CD4-positive, alpha-beta memory T cell (primary cell): ENCODE results near the gene MT2A. TPM values are rescaled to one million over a fixed set of nuclear protein-coding genes. Genes with fewer than 3 reads are reported as not detected.

Experiments
- CTCF ChIA-PET: fragments of 350-600 bp; sonication (Branson Sonifier 250); formaldehyde crosslinking; loops from one replicate; lab custom pipeline; 2021; ENCODE audit warnings: inconsistent platforms; ENCODE audit not compliant: partially characterized antibody; lab: Charles Lee
- POLR2A ChIA-PET: fragments of 350-600 bp; sonication (Branson Sonifier 250); formaldehyde crosslinking; loops from one replicate; lab custom pipeline; 2021; ENCODE audit not compliant: partially characterized antibody; lab: Charles Lee
- DNase-seq, 5 donors: peaks; one replicate each; pipeline versions ENCODE4 v3.0.0 to v3.0.0-alpha.2; 2020 to 2022; ENCODE audit warnings: mixed read lengths in 1 of 5
- H3K27ac ChIP-seq: one replicate; pipeline ENCODE4 v1.7.0; 2013; ENCODE audit warnings: low read depth, low read length
- H3K27me3 ChIP-seq: 2 replicates; pipeline ENCODE4 v1.7.0; 2013; ENCODE audit warnings: mild to moderate bottlenecking, low read length, moderate library complexity; ENCODE audit not compliant: insufficient read depth
- H3K36me3 ChIP-seq: 2 replicates; pipeline ENCODE4 v1.7.0; 2013; ENCODE audit warnings: mild to moderate bottlenecking, low read length, moderate library complexity; ENCODE audit not compliant: insufficient read depth
- H3K4me1 ChIP-seq: 2 replicates; pipeline ENCODE4 v1.7.0; 2013; ENCODE audit warnings: mild to moderate bottlenecking, low read length, moderate library complexity; ENCODE audit not compliant: insufficient read depth
- H3K4me3 ChIP-seq, 2 donors: one replicate each; pipeline ENCODE4 v1.7.0; 2013; ENCODE audit warnings: low read length in 2 of 2, mild to moderate bottlenecking in 1 of 2
- H3K9me3 ChIP-seq, 2 donors: one replicate each; pipeline ENCODE4 v1.7.0; 2013; ENCODE audit warnings: low read length in 2 of 2, control low read depth in 1 of 2; ENCODE audit not compliant: control insufficient read depth in 1 of 2
- H3K27ac Mint-ChIP-seq, 7 donors: one replicate each; pipeline ENCODE4 v1.8.0; 2020 to 2021; ENCODE audit warnings: mixed read lengths in 7 of 7, mild to moderate bottlenecking in 6 of 7, inconsistent platforms in 3 of 7, moderate library complexity in 3 of 7
- H3K27me3 Mint-ChIP-seq, 2 donors: one replicate each; pipeline ENCODE4 v1.8.0; 2020 to 2021; ENCODE audit warnings: mixed read lengths in 2 of 2
- H3K36me3 Mint-ChIP-seq, 2 donors: one replicate each; pipeline ENCODE4 v1.8.0; 2020 to 2021; ENCODE audit warnings: mixed read lengths in 2 of 2, inconsistent platforms in 1 of 2, mild to moderate bottlenecking in 1 of 2
- H3K4me1 Mint-ChIP-seq, 4 donors: one replicate each; pipeline ENCODE4 v1.8.0; 2020 to 2021; ENCODE audit warnings: mixed read lengths in 4 of 4, mild to moderate bottlenecking in 1 of 4
- H3K4me3 Mint-ChIP-seq, 8 donors: one replicate each; pipeline ENCODE4 v1.8.0; 2020 to 2021; ENCODE audit warnings: mixed read lengths in 8 of 8, mild to moderate bottlenecking in 7 of 8, moderate library complexity in 6 of 8, inconsistent platforms in 3 of 8
- H3K9me3 Mint-ChIP-seq, 8 donors: one replicate each; pipeline ENCODE4 v1.8.0; 2020 to 2021; ENCODE audit warnings: mixed read lengths in 8 of 8, mild to moderate bottlenecking in 5 of 8, inconsistent platforms in 3 of 8, moderate library complexity in 1 of 8
- intact Hi-C: fragments of 100-400 bp; cut with micrococcal nuclease; formaldehyde crosslinking; loops from one replicate; pipeline ENCODE4 v1.15.1; 2023
- polyA plus RNA-seq, 2 donors: library from polyadenylated mRNA; unstranded; fragments of 300-500 nt; fragmentation: Illumina TruSeq; gene quantifications; one replicate each; pipeline ENCODE4 v1.2.3, GENCODE V29; 2021
- total RNA-seq, 2 experiments: library from RNA; stranded (reverse); gene quantifications; one replicate each; pipeline ENCODE4 v1.2.3, GENCODE V29; 2021

The MT2A gene
- total and polyA plus RNA-seq, 4 experiments from 2014 or later = 15.8 to 226 (median 52.6) TPM

DNA sequence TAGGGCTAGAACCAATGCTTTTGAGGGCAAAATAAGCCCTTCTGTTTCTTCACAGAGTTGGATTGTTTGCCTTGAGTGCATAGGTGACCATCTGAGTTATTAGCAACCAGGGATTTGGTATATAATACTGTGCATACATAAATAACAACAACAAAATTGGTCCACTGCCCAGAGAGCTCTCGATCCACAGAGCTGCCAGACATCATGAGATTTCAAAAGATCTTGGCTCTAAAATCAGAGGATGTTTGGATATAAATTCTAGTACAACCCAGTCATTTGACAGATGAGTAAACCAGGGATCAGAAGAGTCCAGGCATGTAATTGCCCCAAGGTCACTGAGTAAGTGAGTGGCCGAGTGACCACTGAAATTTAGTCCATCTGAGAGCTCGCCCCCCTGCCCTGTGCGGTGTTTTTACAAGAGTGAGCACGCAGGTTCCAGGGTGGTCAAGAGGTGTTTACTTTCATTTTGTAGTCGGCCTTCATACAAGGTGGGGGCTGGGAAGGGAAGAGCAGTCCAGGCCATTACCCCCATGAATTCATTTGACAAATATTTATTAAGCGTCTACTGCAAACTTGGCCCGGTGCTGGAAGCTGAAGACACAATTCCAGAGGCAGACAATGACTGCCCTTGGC is 1.8 kb upstream of the MT2A start:
- Histone ChIP-seq H3K4me1 (peaks cover 46% of the 10 kb centered on the region), H3K9me3 (no peaks in the 10 kb centered on the region), H3K36me3 (no peaks in the 10 kb centered on the region), H3K4me3 (no peak overlapping the region), H3K27ac (no peak overlapping the region), H3K27me3 (no peaks in the 10 kb centered on the region)
- peaks cover 0 to 4% of the 10 kb centered on the region in 2 donors for H3K36me3 Mint-ChIP-seq
- H3K27ac Mint-ChIP-seq = peak overlapping the region; percentile 53 to 93 (median 88)
- H3K9me3 Mint-ChIP-seq = no peaks in the 10 kb centered on the region
- intact Hi-C loops = no loop called here
- DNase-seq = no peak
- ChIA-PET CTCF (interaction anchor here (1.1 kb wide), 1 partner anchor 95 kb away, joined by 6 read pairs; no protein-coding TSS in a partner anchor), POLR2A (interaction anchor here (1.8 to 4.7 kb wide), 4 partner anchors 37 to 95 kb away, joined by 6 to 22 read pairs (median 14); partner anchors contain the start of genes BBS2 and MT1X)
- peaks cover 24 to 51% (median 39%) of the 10 kb centered on the region in 4 donors for H3K4me1 Mint-ChIP-seq
- H3K4me3 Mint-ChIP-seq = peak overlapping the region in 7 of 8 donors; percentile 23 to 74 (median 55)
- H3K27me3 Mint-ChIP-seq = peaks cover 0 to 3% of the 10 kb centered on the region in 2 donors

DNA sequence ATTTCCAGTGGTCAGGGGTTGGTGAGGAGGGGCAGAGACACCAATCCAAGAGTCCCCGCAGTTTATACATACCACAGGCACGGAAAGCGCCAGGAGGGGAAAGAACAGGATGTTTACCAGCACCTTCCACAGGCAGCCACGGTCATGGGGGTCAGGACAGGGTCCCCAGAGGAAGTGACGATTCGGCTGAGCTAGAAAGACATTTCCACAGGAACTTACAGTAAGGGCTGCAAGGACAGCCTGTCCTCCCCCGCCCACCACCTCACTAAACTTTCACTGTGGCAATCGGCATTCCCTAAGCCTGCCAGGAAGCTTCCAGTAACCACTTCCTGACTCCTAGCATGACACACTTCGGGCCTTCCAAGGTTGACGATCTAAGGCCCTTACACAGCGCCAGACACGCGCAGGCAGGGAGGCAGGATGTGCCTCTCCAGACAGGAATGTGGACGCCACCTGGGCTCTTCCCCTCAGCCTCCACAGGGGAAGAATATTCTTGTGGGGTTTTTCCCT is 1.2 kb upstream of the MT2A start:
- H3K36me3 ChIP-seq = no peaks in the 10 kb centered on the region
- Mint-ChIP-seq H3K9me3 (no peaks in the 10 kb centered on the region), H3K4me1 (peaks cover 26 to 53% (median 39%) of the 10 kb centered on the region in 4 donors), H3K27me3 (peaks cover 0 to 3% of the 10 kb centered on the region in 2 donors), H3K36me3 (peaks cover 0 to 4% of the 10 kb centered on the region in 2 donors), H3K4me3 (peak overlapping the region; percentile 37 to 76 (median 58)), H3K27ac (peak overlapping the region; percentile 70 to 93 (median 88))
- ChIA-PET POLR2A (interaction anchor here (1.7 to 4.7 kb wide), 5 partner anchors 30 to 94 kb away, joined by 6 to 22 read pairs (median 11); partner anchors contain the start of genes BBS2 and MT1X), CTCF (interaction anchor here (0.6 to 1.1 kb wide), 2 partner anchors 37 to 95 kb away, joined by 3 to 6 read pairs; no protein-coding TSS in a partner anchor)
- no peak overlapping the region for H3K27ac ChIP-seq
- no peak overlapping the region for H3K4me3 ChIP-seq
- intact Hi-C loops = no loop called here
- peak in 2 of 5 donors; percentile 19 to 50 for DNase-seq
- H3K9me3 ChIP-seq = no peaks in the 10 kb centered on the region
- H3K4me1 ChIP-seq = peaks cover 46% of the 10 kb centered on the region
- H3K27me3 ChIP-seq = no peaks in the 10 kb centered on the region

DNA sequence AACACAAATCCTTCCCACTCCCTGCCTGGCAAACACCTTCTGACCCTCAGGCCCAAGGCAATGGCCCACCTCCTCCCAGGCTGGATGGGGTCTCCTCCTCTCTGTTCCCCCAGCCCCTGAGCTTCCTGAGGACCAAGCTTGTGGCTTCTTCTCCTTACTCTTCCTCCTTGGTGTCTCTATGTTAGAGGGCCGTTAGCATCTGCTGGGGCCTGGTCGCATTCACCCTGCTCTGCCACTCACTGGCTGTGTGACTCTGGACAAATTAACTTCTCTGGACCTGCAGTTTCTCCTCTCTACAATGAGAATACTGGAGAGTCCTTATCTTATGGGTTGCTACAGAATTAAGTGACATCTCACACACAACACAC is 725 bp upstream of the MT2A start:
- peak overlapping the region; percentile 70 to 93 (median 88) for H3K27ac Mint-ChIP-seq
- peak overlapping the region; percentile 74 to 92 (median 79) for H3K4me3 Mint-ChIP-seq
- H3K9me3 ChIP-seq = no peaks in the 10 kb centered on the region
- no peaks in the 10 kb centered on the region for H3K36me3 ChIP-seq
- POLR2A ChIA-PET = interaction anchor here (1.3 to 4.7 kb wide), 8 partner anchors 17 to 94 kb away, joined by 4 to 30 read pairs (median 13); partner anchors contain the start of genes BBS2, MT1E and MT1X
- no peak for DNase-seq
- intact Hi-C loops = loop anchor here (1.0 to 2.0 kb wide), 6 partner anchors 10 to 95 kb away; partner anchors contain the start of genes MT1F and MT1X
- CTCF ChIA-PET = interaction anchor here (0.6 to 5.9 kb wide), 3 partner anchors 31 to 94 kb away, joined by 3 to 35 read pairs (median 6); no protein-coding TSS in a partner anchor
- H3K9me3 Mint-ChIP-seq = no peaks in the 10 kb centered on the region
- peaks cover 0 to 4% of the 10 kb centered on the region in 2 donors for H3K36me3 Mint-ChIP-seq
- H3K4me1 ChIP-seq = peaks cover 46% of the 10 kb centered on the region
- peak overlapping the region; percentile 17 to 94 for H3K4me3 ChIP-seq
- H3K27me3 ChIP-seq = no peaks in the 10 kb centered on the region
- peak overlapping the region; percentile 82 for H3K27ac ChIP-seq
- peaks cover 26 to 53% (median 39%) of the 10 kb centered on the region in 4 donors for H3K4me1 Mint-ChIP-seq
- H3K27me3 Mint-ChIP-seq = peaks cover 0 to 3% of the 10 kb centered on the region in 2 donors

DNA sequence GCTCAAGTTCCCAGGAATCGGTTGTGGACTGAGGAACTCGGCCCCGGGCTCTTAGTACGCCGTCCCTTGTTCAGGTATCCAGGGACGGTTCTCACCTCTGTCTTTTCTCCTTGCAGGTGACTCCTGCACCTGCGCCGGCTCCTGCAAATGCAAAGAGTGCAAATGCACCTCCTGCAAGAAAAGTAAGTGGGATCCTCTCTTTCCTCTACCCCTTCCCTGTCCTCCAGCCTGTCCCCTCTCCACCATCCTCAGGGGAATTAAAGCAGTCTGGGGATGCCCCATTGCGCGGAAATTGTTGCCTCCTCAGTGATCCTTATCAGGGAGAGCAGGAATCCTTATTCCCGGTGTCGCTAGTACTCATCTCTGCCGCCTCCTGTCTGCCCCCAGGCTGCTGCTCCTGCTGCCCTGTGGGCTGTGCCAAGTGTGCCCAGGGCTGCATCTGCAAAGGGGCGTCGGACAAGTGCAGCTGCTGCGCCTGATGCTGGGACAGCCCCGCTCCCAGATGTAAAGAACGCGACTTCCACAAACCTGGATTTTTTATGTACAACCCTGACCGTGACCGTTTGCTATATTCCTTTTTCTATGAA is 585 bp downstream of the MT2A start:
- H3K9me3 Mint-ChIP-seq = no peaks in the 10 kb centered on the region
- peaks cover 0 to 4% of the 10 kb centered on the region in 2 donors for H3K36me3 Mint-ChIP-seq
- Histone ChIP-seq H3K27me3 (no peaks in the 10 kb centered on the region), H3K4me3 (peak overlapping the region; percentile 70 to 94), H3K36me3 (no peaks in the 10 kb centered on the region), H3K9me3 (no peaks in the 10 kb centered on the region), H3K27ac (peak overlapping the region; percentile 82), H3K4me1 (peaks cover 46% of the 10 kb centered on the region)
- H3K27ac Mint-ChIP-seq = peak overlapping the region; percentile 88 to 100 (median 96)
- ChIA-PET POLR2A (interaction anchor here (0.9 to 4.7 kb wide), 15 partner anchors 9 to 92 kb away, joined by 3 to 30 read pairs (median 4); partner anchors contain the start of genes BBS2, MT1E and MT1X), CTCF (interaction anchor here (0.9 to 5.9 kb wide), 7 partner anchors 8 to 128 kb away, joined by 3 to 35 read pairs (median 5); no protein-coding TSS in a partner anchor)
- H3K4me3 Mint-ChIP-seq = peak overlapping the region; percentile 92 to 99 (median 98)
- peak in 1 of 5 donors; percentile 9 for DNase-seq
- intact Hi-C loops = loop anchor here (1.0 to 2.0 kb wide), 6 partner anchors 8 to 93 kb away; partner anchors contain the start of genes MT1F and MT1X
- H3K4me1 Mint-ChIP-seq = peaks cover 26 to 53% (median 38%) of the 10 kb centered on the region in 4 donors
- no peaks in the 10 kb centered on the region for H3K27me3 Mint-ChIP-seq

DNA sequence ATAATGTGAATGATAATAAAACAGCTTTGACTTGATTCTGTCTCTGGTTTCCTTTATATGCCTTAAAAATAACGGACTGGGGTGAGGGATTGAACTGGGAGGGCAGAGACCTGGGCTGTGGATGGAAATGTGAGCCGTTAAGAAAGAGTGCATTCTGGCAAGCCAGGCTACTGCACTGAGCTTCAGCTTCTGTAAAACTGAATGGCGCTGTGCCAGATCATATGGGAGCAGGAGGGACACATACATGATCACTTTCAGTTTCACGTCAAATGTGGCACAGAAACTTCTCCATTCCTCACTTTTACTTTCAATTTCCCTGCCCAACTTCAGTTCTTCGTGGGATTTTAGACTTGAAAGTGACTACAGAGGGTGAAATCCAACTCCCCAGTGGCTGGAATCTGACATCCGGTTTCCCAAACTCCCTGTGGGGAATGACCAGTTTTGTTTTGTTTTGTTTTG is 1.1 kb downstream of the MT2A start:
- DNase-seq = peak; percentile 76 to 90 (median 81)
- Mint-ChIP-seq H3K9me3 (no peaks in the 10 kb centered on the region), H3K4me3 (peak overlapping the region; percentile 92 to 99 (median 98)), H3K27ac (peak overlapping the region; percentile 88 to 100 (median 96)), H3K36me3 (peaks cover 0 to 4% of the 10 kb centered on the region in 2 donors), H3K4me1 (peaks cover 26 to 53% (median 38%) of the 10 kb centered on the region in 4 donors), H3K27me3 (no peaks in the 10 kb centered on the region)
- CTCF ChIA-PET = interaction anchor here (0.8 to 5.9 kb wide), 8 partner anchors 9 to 854 kb away, joined by 3 to 35 read pairs (median 4); no protein-coding TSS in a partner anchor
- intact Hi-C loops = loop anchor here (2.0 kb wide), 1 partner anchor 33 kb away; no protein-coding TSS in a partner anchor
- no peaks in the 10 kb centered on the region for H3K9me3 ChIP-seq
- peak overlapping the region; percentile 70 to 94 for H3K4me3 ChIP-seq
- no peaks in the 10 kb centered on the region for H3K27me3 ChIP-seq
- POLR2A ChIA-PET = interaction anchor here (0.6 to 4.7 kb wide), 9 partner anchors 9 to 92 kb away, joined by 3 to 30 read pairs (median 10); partner anchors contain the start of genes MT1E and MT1X
- no peaks in the 10 kb centered on the region for H3K36me3 ChIP-seq
- H3K4me1 ChIP-seq = peaks cover 46% of the 10 kb centered on the region
- H3K27ac ChIP-seq = peak overlapping the region; percentile 82

DNA sequence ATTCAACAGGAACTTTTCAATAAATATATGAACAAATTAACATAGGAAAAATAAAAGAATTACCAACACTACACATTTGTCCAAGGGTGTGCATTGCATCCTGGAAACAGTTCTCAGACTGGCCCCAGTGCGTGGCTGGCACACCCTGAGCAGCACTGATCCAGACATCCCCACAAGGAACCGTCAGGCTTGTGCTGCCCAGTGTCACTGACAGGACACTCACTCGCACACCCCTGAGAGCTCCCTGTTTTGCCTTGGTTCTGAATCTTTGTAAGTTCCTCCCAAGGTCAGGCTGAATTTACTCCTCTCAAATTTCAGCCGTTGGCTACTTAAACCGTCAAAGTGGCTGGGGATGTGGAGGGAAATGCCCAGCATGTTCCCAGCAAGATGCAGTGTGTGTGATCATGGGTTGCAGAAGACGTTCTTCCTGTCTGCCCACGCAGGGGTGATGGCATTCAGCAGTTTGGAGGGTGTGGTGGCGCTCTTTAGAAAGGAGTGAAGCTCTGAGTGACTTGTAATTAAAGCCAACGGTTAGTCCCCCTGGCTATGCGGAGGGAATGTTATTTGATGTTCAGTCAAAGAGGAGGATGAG is 1.7 kb downstream of the MT2A start:
- H3K27ac ChIP-seq = peak overlapping the region; percentile 82
- H3K4me1 ChIP-seq = peaks cover 46% of the 10 kb centered on the region
- peak; percentile 63 to 86 (median 78) for DNase-seq
- Mint-ChIP-seq H3K4me3 (peak overlapping the region; percentile 92 to 99 (median 98)), H3K4me1 (peaks cover 26 to 53% (median 38%) of the 10 kb centered on the region in 4 donors), H3K27ac (peak overlapping the region; percentile 88 to 100 (median 96)), H3K9me3 (no peaks in the 10 kb centered on the region), H3K27me3 (no peaks in the 10 kb centered on the region), H3K36me3 (peaks cover 0 to 4% of the 10 kb centered on the region in 2 donors)
- intact Hi-C loops = no loop called here
- ChIA-PET POLR2A (interaction anchor here (0.6 to 4.7 kb wide), 6 partner anchors 10 to 91 kb away, joined by 3 to 30 read pairs (median 10); partner anchors contain the start of gene MT1X), CTCF (interaction anchor here (0.8 to 5.9 kb wide), 7 partner anchors 9 to 853 kb away, joined by 3 to 35 read pairs (median 4); no protein-coding TSS in a partner anchor)
- no peaks in the 10 kb centered on the region for H3K36me3 ChIP-seq
- H3K9me3 ChIP-seq = no peaks in the 10 kb centered on the region
- peak overlapping the region; percentile 70 to 94 for H3K4me3 ChIP-seq
- H3K27me3 ChIP-seq = no peaks in the 10 kb centered on the region
